GM18909 (cell line): ENCODE data around the gene DDX4.
"Not testable (repeated sequence)": the region's sequence is repeated elsewhere in the genome, so short reads cannot be mapped to it uniquely, and the experiment has no call there.

Source experiments
- ATAC-seq: cut with Tn5 transposase; IDR thresholded peaks from one replicate; pipeline ENCODE4 v1.9.1; 2021; ENCODE audit warnings: mild to moderate bottlenecking; ENCODE audit not compliant: unreplicated experiment, poor library complexity

DDX4 gene

GRCh38 chr5:55737793-55738192 lies at the start of gene DDX4:
DDX4 (plus strand) TSS chr5:55738061; CDS start chr5:55738964, 903 bp downstream.
- ATAC-seq, result no peak

GRCh38 chr5:55691265-55692105 lies 46.4 kb upstream of the DDX4 start:
- ATAC-seq, result no peak

- no peak for ATAC-seq
Observed at GRCh38 chr5:55692106-55692417, 45.8 kb upstream of the DDX4 start.

- no peak for ATAC-seq
Observed at GRCh38 chr5:55692509-55692908, 45.4 kb upstream of the DDX4 start.

- no peak for ATAC-seq
Observed at GRCh38 chr5:55694152-55694830, 43.6 kb upstream of the DDX4 start.

- ATAC-seq, result not testable (repeated sequence)
Observed at GRCh38 chr5:55696704-55697103, 41.2 kb upstream of the DDX4 start.

GRCh38 chr5:55699041-55699688 lies 38.7 kb upstream of the DDX4 start:
- no peak for ATAC-seq

- ATAC-seq, result no peak
Observed at GRCh38 chr5:55700745-55701144, 37.1 kb upstream of the DDX4 start.

GRCh38 chr5:55701462-55702103 lies 36.3 kb upstream of the DDX4 start:
- no peak for ATAC-seq

- ATAC-seq, result no peak
Observed at GRCh38 chr5:55702598-55703345, 35.1 kb upstream of the DDX4 start.

- no peak for ATAC-seq
Observed at GRCh38 chr5:55706230-55706629, 31.6 kb upstream of the DDX4 start.

GRCh38 chr5:55708732-55709131 lies 29.1 kb upstream of the DDX4 start:
- no peak for ATAC-seq

GRCh38 chr5:55711507-55712022 lies 26.3 kb upstream of the DDX4 start:
- no peak for ATAC-seq

GRCh38 chr5:55712023-55712859 lies 25.6 kb upstream of the DDX4 start, which contains the start of gene SLC38A9:
SLC38A9 (minus strand) TSS chr5:55712324; CDS start chr5:55697958, 14,366 bp downstream.
- peak; percentile 100 for ATAC-seq

- ATAC-seq, result no peak
Observed at GRCh38 chr5:55713871-55714270, 24.0 kb upstream of the DDX4 start.

- no peak for ATAC-seq
Observed at GRCh38 chr5:55714339-55714738, 23.5 kb upstream of the DDX4 start.

GRCh38 chr5:55714749-55715148 lies 23.1 kb upstream of the DDX4 start:
- ATAC-seq, result no peak

GRCh38 chr5:55715519-55716078 lies 22.3 kb upstream of the DDX4 start:
- no peak for ATAC-seq

- not testable (repeated sequence) for ATAC-seq
Observed at GRCh38 chr5:55719026-55719425, 18.8 kb upstream of the DDX4 start.
